ENCODE measurements around the gene IGSF21.

GRCh38 chr1:18132711-18133541, 25.3 kb downstream of the IGSF21 start:
- no peak for TF ChIP-seq POLR2A (IDR thresholded peaks at IDR 0.05; ENCODE audit: low read length)
- TF ChIP-seq CTCF (IDR thresholded peaks at IDR 0.05) = no peak
- TF ChIP-seq MYC (IDR thresholded peaks at IDR 0.05; ENCODE audit: borderline replicate concordance, low read length) = no peak
- no peak for TF ChIP-seq HDAC2 (IDR thresholded peaks at IDR 0.05)
- no peak for TF ChIP-seq ZFP36 (IDR thresholded peaks at IDR 0.05; ENCODE audit: borderline replicate concordance, partially characterized antibody)
- TF ChIP-seq CHD2 (IDR thresholded peaks at IDR 0.05; ENCODE audit: low read length, partially characterized antibody) = no peak
- TF ChIP-seq MAX (IDR thresholded peaks at IDR 0.05) = no peak
- TF ChIP-seq FOSL2 (IDR thresholded peaks at IDR 0.05) = no peak
- TF ChIP-seq FOSL2 (CRISPR knock-in tag; IDR thresholded peaks at IDR 0.05) = no peak
- no peak for TF ChIP-seq USF2 (IDR thresholded peaks at IDR 0.05)
- no peak for TF ChIP-seq BHLHE40 (IDR thresholded peaks at IDR 0.05; ENCODE audit: low read depth, low read length)
- TF ChIP-seq EP300 (IDR thresholded peaks at IDR 0.05) = no peak
- TF ChIP-seq CEBPB (IDR thresholded peaks at IDR 0.05) = no peak
- TF ChIP-seq BCL3 (IDR thresholded peaks at IDR 0.05) = no peak
